HL-60 (cell line): ENCODE results near the gene EFNA3.
"Not testable (repeated sequence)": the region's sequence is repeated elsewhere in the genome, so short reads cannot be mapped to it uniquely, and the experiment has no call there.

Experiments
- CTCF ChIP-seq: IDR thresholded peaks from one replicate; pipeline ENCODE4 v1.5.1; 2011; ENCODE audit warnings: low read length, control low read depth, inconsistent platforms; ENCODE audit not compliant: insufficient read depth
- GABPA ChIP-seq: IDR thresholded peaks from 2 replicates; pipeline ENCODE4 v1.6.1; 2012; ENCODE audit warnings: low read depth
- POLR2AphosphoS5 ChIP-seq: IDR thresholded peaks from 2 replicates; pipeline ENCODE4 v1.6.1; 2012; ENCODE audit warnings: low read depth
- REST ChIP-seq: IDR thresholded peaks from 2 replicates; pipeline ENCODE4 v1.6.1; 2012; ENCODE audit warnings: low read depth; ENCODE audit not compliant: insufficient replicate concordance

- not testable (repeated sequence) for TF ChIP-seq CTCF, REST, GABPA, POLR2AphosphoS5
Observed at GRCh38 chr1:155118090-155118489, 39.5 kb downstream of the EFNA3 start.
